K562 (cell line): ENCODE measurements around the gene CALB2. TPM values are rescaled to one million over a fixed set of nuclear protein-coding genes. Genes with fewer than 3 reads are reported as not detected.

Source experiments
- ATAC-seq: fragments of 200-7000 bp; cut with Tn5 transposase; 3 replicates; pipeline ENCODE4 v1.9.1; 2020; ENCODE audit warnings: moderate library complexity
- BruUV-seq: library from RNA; stranded (reverse); fragments of 400-500 nt; replicated peaks from 2 replicates; lab custom pipeline; 2021; lab: Mats Ljungman, UMichigan
- CTCF ChIA-PET: fragments of 300-600 bp; formaldehyde crosslinking; extraction: SDS; loops from one replicate; lab custom pipeline; 2021; ENCODE audit warnings: low intra/inter-chr PET ratio; lab: Yijun Ruan, JAX
- POLR2A ChIA-PET: fragments of 300-600, 350-650 bp; sonication (Branson Sonifier 250); formaldehyde crosslinking; extraction: SDS; loops from one replicate; lab custom pipeline; 2021; ENCODE audit warnings: antibody characterized with exemption, inconsistent platforms; lab: Yijun Ruan, JAX
- DNase-seq, 4 experiments: peaks; one replicate each; pipeline versions ENCODE4 v3.0.0 to v3.0.0-alpha.2; 2011 to 2018; ENCODE audit warnings: low spot score in 3 of 4, mixed read lengths in 3 of 4; ENCODE audit errors: extremely low read depth in 1 of 4
- FAIRE-seq: peaks from 2 replicates; lab custom pipeline; 2011; peaks lifted over from hg19 to GRCh38; lab: Jason Lieb, UNC
- H2AFZ ChIP-seq: 2 replicates; pipeline ENCODE4 v1.6.0; 2011; ENCODE audit warnings: low read depth, low read length, control low read depth, inconsistent platforms
- H3K27ac ChIP-seq: fragments of 200-600 bp; 3 replicates; pipeline ENCODE4 v1.8.0; 2011; ENCODE audit warnings: low read depth, mild to moderate bottlenecking, control low read depth, inconsistent platforms, low read length, moderate library complexity, mixed read lengths; ENCODE audit errors: extremely low read depth
- H3K27me3 ChIP-seq, 2 experiments: fragments of 300-600 bp in 1 of 2; 2 replicates in 1 of 2; 3 replicates in 1 of 2; pipeline versions ENCODE4 v1.6.0 to v1.8.0; 2011; ENCODE audit warnings: inconsistent platforms in 2 of 2, low read length in 2 of 2, mild to moderate bottlenecking in 1 of 2, mixed read lengths in 1 of 2, moderate library complexity in 1 of 2; ENCODE audit not compliant: control insufficient read depth in 2 of 2, insufficient read depth in 2 of 2
- H3K36me3 ChIP-seq: fragments of 300-600 bp; 3 replicates; pipeline ENCODE4 v1.8.0; 2011; ENCODE audit warnings: mild to moderate bottlenecking, low read length, inconsistent platforms; ENCODE audit not compliant: control insufficient read depth, insufficient read depth
- H3K4me1 ChIP-seq, 2 experiments: fragments of 200-600 bp in 1 of 2; replicated peaks in 1 of 2; 2 replicates in 1 of 2; 3 replicates in 1 of 2; pipeline versions ENCODE4 v1.5.1 to v1.8.0; 2011; ENCODE audit warnings: inconsistent platforms in 2 of 2, low read length in 2 of 2, mild to moderate bottlenecking in 1 of 2, mixed read lengths in 1 of 2, moderate library complexity in 1 of 2; ENCODE audit not compliant: control insufficient read depth in 2 of 2, insufficient read depth in 2 of 2
- H3K4me2 ChIP-seq: 2 replicates; pipeline ENCODE4 v1.6.1; 2011; ENCODE audit warnings: low read length, control low read depth, inconsistent platforms, mixed read lengths; ENCODE audit not compliant: insufficient read depth
- H3K4me3 ChIP-seq: fragments of 200-600 bp; sonication (generic), shearing (Covaris generic); 2 replicates; pipeline ENCODE4 v1.5.1; 2016; ENCODE audit warnings: control low read depth, inconsistent platforms
- H3K79me2 ChIP-seq: fragments of 200-600 bp; 3 replicates; pipeline ENCODE4 v1.8.0; 2011; ENCODE audit warnings: low read length, inconsistent platforms; ENCODE audit not compliant: control insufficient read depth, insufficient read depth
- H3K9ac ChIP-seq, 2 experiments: 2 replicates each; pipeline versions ENCODE4 v1.6.0 to v1.6.1; 2011; ENCODE audit warnings: low read depth in 2 of 2, low read length in 2 of 2, control low read depth in 1 of 2, inconsistent platforms in 1 of 2, mild to moderate bottlenecking in 1 of 2, mixed read lengths in 1 of 2; ENCODE audit not compliant: insufficient read depth in 1 of 2
- H3K9me1 ChIP-seq: one replicate; pipeline ENCODE4 v1.6.0; 2011; ENCODE audit warnings: inconsistent platforms, mild to moderate bottlenecking, low read length, moderate library complexity; ENCODE audit not compliant: control insufficient read depth, insufficient read depth
- H3K9me3 ChIP-seq: replicated peaks from 2 replicates; pipeline ENCODE4 v1.5.1; 2011; ENCODE audit warnings: low read depth, low read length, inconsistent platforms; ENCODE audit not compliant: control insufficient read depth, insufficient read depth
- H4K20me1 ChIP-seq: replicated peaks from 2 replicates; pipeline ENCODE4 v1.6.1; 2011; ENCODE audit warnings: low read length, inconsistent platforms, mixed read lengths; ENCODE audit not compliant: control insufficient read depth, insufficient read depth
- CHCHD3 ChIP-seq: fragments of 250-450 bp; sonication (Bioruptor Pico); IDR thresholded peaks from 2 replicates; pipeline ENCODE4 v2.1.2; 2022; ENCODE audit warnings: mild to moderate bottlenecking
- ERF ChIP-seq: fragments of 450-650 bp; formaldehyde crosslinking; IDR thresholded peaks from 2 replicates; pipeline ENCODE4 v1.4.0; 2020; ENCODE audit warnings: mild to moderate bottlenecking, mixed read lengths
- FOXO4 ChIP-seq: fragments of 450-650 bp; formaldehyde crosslinking; IDR thresholded peaks from 2 replicates; pipeline ENCODE4 v1.4.0; 2020; ENCODE audit warnings: mild to moderate bottlenecking, moderate library complexity
- HMGN3 ChIP-seq: IDR thresholded peaks from 2 replicates; pipeline ENCODE4 v1.6.1; 2011; ENCODE audit warnings: borderline replicate concordance, low read depth, mild to moderate bottlenecking, mixed read lengths, low read length; ENCODE audit not compliant: insufficient read length; ENCODE audit errors: extremely low read depth
- MEIS2 ChIP-seq: fragments of 450-650 bp; IDR thresholded peaks from 2 replicates; pipeline ENCODE4 v1.6.1; 2014; ENCODE audit warnings: mild to moderate bottlenecking; ENCODE audit not compliant: partially characterized antibody
- NRF1 ChIP-seq, 2 experiments: fragments of 450-650 bp; IDR thresholded peaks in 1 of 2; conservative IDR thresholded peaks in 1 of 2; 2 replicates each; pipeline ENCODE4 v1.6.1; 2014; ENCODE audit warnings: mild to moderate bottlenecking in 2 of 2
- PML ChIP-seq: IDR thresholded peaks from 2 replicates; pipeline ENCODE4 v1.6.1; 2012; ENCODE audit warnings: low read length, inconsistent platforms
- RUNX1 ChIP-seq: sonication (generic); IDR thresholded peaks from 2 replicates; pipeline ENCODE4 v1.6.1; 2016; ENCODE audit warnings: antibody characterized with exemption, low read depth
- TCF7 ChIP-seq: sonication (generic); IDR thresholded peaks from 2 replicates; pipeline ENCODE4 v1.6.1; 2016; ENCODE audit warnings: antibody characterized with exemption, borderline replicate concordance
- U2AF2 ChIP-seq: fragments of 200-400 bp; formaldehyde crosslinking; optimal IDR thresholded peaks from 2 replicates; pipeline ENCODE3; 2017; ENCODE audit warnings: low read depth, mild to moderate bottlenecking, low read length
- ZBTB34 ChIP-seq: fragments of 250-450 bp; sonication (Bioruptor Pico); IDR thresholded peaks from 2 replicates; pipeline ENCODE4 v1.8.0; 2021; ENCODE audit warnings: mild to moderate bottlenecking, moderate library complexity
- ZMIZ1 ChIP-seq, 2 experiments: fragments of 150-350 bp in 1 of 2; IDR thresholded peaks; 2 replicates each; pipeline ENCODE4 v1.6.1; 2012 to 2016; ENCODE audit warnings: low read depth in 2 of 2, low read length in 2 of 2, mild to moderate bottlenecking in 1 of 2, moderate library complexity in 1 of 2
- ZNF696 ChIP-seq: fragments of 250-450 bp; sonication (Bioruptor Pico); conservative IDR thresholded peaks from 2 replicates; pipeline ENCODE4 v1.4.0; 2020; ENCODE audit warnings: mild to moderate bottlenecking, moderate library complexity
- ZNF830 ChIP-seq: fragments of 250-450 bp; sonication (Bioruptor Pico); IDR thresholded peaks from 2 replicates; pipeline ENCODE4 v1.5.0; 2021; ENCODE audit warnings: mild to moderate bottlenecking
- WGBS: fragments of 100-300 bp; shearing (Covaris generic); methylation state at CpG from one replicate; pipeline ENCODE4 v1.1.6; 2016; ENCODE audit warnings: low coverage, mixed read lengths; ENCODE audit not compliant: insufficient coverage; ENCODE audit errors: missing lambda C conversion rate; 5-methylcytosine and 5-hydroxymethylcytosine counted together
- in situ Hi-C: fragments of 300-500 bp; cut with MboI; formaldehyde crosslinking; loops from 4 replicates; pipeline ENCODE4 v1.15.0; 2018; ENCODE audit warnings: inconsistent platforms, mixed read lengths
- intact Hi-C: fragments of 100-400 bp; cut with micrococcal nuclease; formaldehyde crosslinking; loops from 2 replicates; pipeline ENCODE4 v1.14.2; 2022
- polyA plus RNA-seq, 8 experiments: library from polyadenylated mRNA; depleted of rRNA in 4 of 8; stranded (reverse) in 5 of 8; unstranded in 3 of 8; fragments of >200 nt; fragmentation: Nextera tagmentation in 2 of 8; fragmentation: Illumina TruSeq in 1 of 8; extraction: Ambion mirVana in 2 of 8; extraction: Trizol in 1 of 8; gene quantifications; 2 replicates each; pipeline versions ENCODE4 v1.2.1 to v1.2.3, GENCODE V29; 2011 to 2014; ENCODE audit warnings: inconsistent platforms in 1 of 8, missing spikeins in 1 of 8
- total RNA-seq, 7 experiments: library from RNA; depleted of rRNA in 6 of 7; stranded (reverse); fragments of >200 nt in 6 of 7; fragmentation: Illumina TruSeq in 2 of 7; extraction: Trizol in 2 of 7; gene quantifications; 2 replicates each; pipeline versions ENCODE4 v1.2.1 to v1.2.3, GENCODE V29; 2011 to 2021; ENCODE audit warnings: low replicate concordance in 1 of 7

The CALB2 gene
- total and polyA plus RNA-seq, 9 of the 15 experiments (the other 6 are each of a cell fraction or from before 2014, with no cell fraction given), result not detected

GRCh38 chr16:71379711-71380110, 21.2 kb downstream of the CALB2 start:
- Histone ChIP-seq H3K9me1 (no peaks in the 10 kb centered on the region), H3K4me2 (no peak overlapping the region), H4K20me1 (peaks cover 7% of the 10 kb centered on the region; the same call in 1 of the 2 replicates), H3K4me3 (no peak overlapping the region), H2AFZ (no peak overlapping the region), H3K79me2 (no peaks in the 10 kb centered on the region), H3K27me3 (peaks cover 8 to 42% of the 10 kb centered on the region in 2 experiments; a peak in 4 of 5 replicates), H3K36me3 (no peaks in the 10 kb centered on the region), H3K9ac (no peak overlapping the region), H3K9me3 (no peaks in the 10 kb centered on the region), H3K4me1 (no peaks in the 10 kb centered on the region), H3K27ac (no peak overlapping the region)
- in situ Hi-C loops, result no loop called here
- intact Hi-C loops, result no loop called here
- DNase-seq (no peak), FAIRE-seq (no peak), ATAC-seq (no peak)
- BruUV-seq, result no TSS peak
- POLR2A ChIA-PET, result no interaction called here
- CTCF ChIA-PET, result no interaction called here
- 17% methylated on average over 1 of the region's 1 CpG for WGBS
- no peak for TF ChIP-seq ZNF830
- TF ChIP-seq ERF (CRISPR knock-in tag), result no peak
- no peak for TF ChIP-seq HMGN3
- TF ChIP-seq U2AF2, result no peak
- TF ChIP-seq TCF7, result no peak
- no peak for TF ChIP-seq RUNX1
- no peak for TF ChIP-seq ZMIZ1 (IDR thresholded peaks at IDR 0.05; ENCODE audit: low read depth in 2 of 2, low read length in 2 of 2)
- TF ChIP-seq CHCHD3 (CRISPR knock-in tag), result no peak
- no peak for TF ChIP-seq MEIS2
- TF ChIP-seq ZNF696 (CRISPR knock-in tag), result no peak
- TF ChIP-seq PML, result no peak
- no peak for TF ChIP-seq ZBTB34 (CRISPR knock-in tag)
- TF ChIP-seq FOXO4 (CRISPR knock-in tag), result no peak
- no peak for TF ChIP-seq NRF1 (conservative IDR thresholded peaks at IDR 0.05 in 1 of 2, IDR thresholded peaks at IDR 0.05 in 1 of 2)
